Activated T-cell treated with anti-CD3 and anti-CD28 coated beads, Interleukin-2, amount 50 U/mL, for 4 hours (primary cell): Measurements from ENCODE around the gene PGM5. TPM values are rescaled to one million over a fixed set of nuclear protein-coding genes. Genes with fewer than 3 reads are reported as not detected.
"Not testable (repeated sequence)": the region's sequence is repeated elsewhere in the genome, so short reads cannot be mapped to it uniquely, and the experiment has no call there.

Source experiments
- ATAC-seq, 2 donors: fragments of 200-7000 bp; cut with Tn5 transposase; one replicate each; pipeline ENCODE4 v1.10.0; 2021
- DNase-seq: peaks from one replicate; pipeline ENCODE4 v3.0.0-alpha.2; 2020
- H3K27me3 Mint-ChIP-seq: one replicate; pipeline ENCODE4 v1.8.0; 2021; ENCODE audit warnings: low read depth, mixed read lengths
- H3K36me3 Mint-ChIP-seq: one replicate; pipeline ENCODE4 v1.8.0; 2022; ENCODE audit warnings: mixed read lengths; ENCODE audit not compliant: insufficient read depth
- H3K4me1 Mint-ChIP-seq: one replicate; pipeline ENCODE4 v1.8.0; 2021; ENCODE audit warnings: low read depth, mixed read lengths
- H3K4me3 Mint-ChIP-seq: one replicate; pipeline ENCODE4 v1.8.0; 2021; ENCODE audit warnings: mild to moderate bottlenecking, moderate library complexity, mixed read lengths
- H3K9me3 Mint-ChIP-seq: one replicate; pipeline ENCODE4 v1.8.0; 2021; ENCODE audit warnings: mixed read lengths
- total RNA-seq, 3 donors: library from RNA; stranded (reverse); gene quantifications; one replicate each; pipeline ENCODE4 v1.2.1, GENCODE V29; 2021

Gene PGM5
- not detected for total RNA-seq

- not testable (repeated sequence) for H3K36me3 Mint-ChIP-seq, H3K4me1 Mint-ChIP-seq, DNase-seq, H3K9me3 Mint-ChIP-seq
- peak; percentile 62 to 64 for ATAC-seq
- Mint-ChIP-seq H3K27me3 (peaks cover 29% of the 10 kb centered on the region), H3K4me3 (peak within 1 kb of the TSS; percentile 53)
Observed at GRCh38 chr9:68356380-68357118, at the start of gene PGM5. Gene PGM5 (plus strand): TSS chr9:68356611. CDS start chr9:68357128, 517 bp downstream.

GRCh38 chr9:68307127-68307526 is 49.3 kb upstream of the PGM5 start:
- not testable (repeated sequence) for H3K27me3 Mint-ChIP-seq, H3K36me3 Mint-ChIP-seq, H3K4me3 Mint-ChIP-seq, DNase-seq, H3K9me3 Mint-ChIP-seq, H3K4me1 Mint-ChIP-seq
- peak; percentile 38 to 39 for ATAC-seq

GRCh38 chr9:68307654-68308053 is 48.8 kb upstream of the PGM5 start:
- not testable (repeated sequence) for H3K4me3 Mint-ChIP-seq, ATAC-seq, H3K27me3 Mint-ChIP-seq, H3K9me3 Mint-ChIP-seq, H3K4me1 Mint-ChIP-seq, DNase-seq, H3K36me3 Mint-ChIP-seq

- not testable (repeated sequence) for H3K9me3 Mint-ChIP-seq, H3K36me3 Mint-ChIP-seq, H3K4me1 Mint-ChIP-seq, H3K4me3 Mint-ChIP-seq, H3K27me3 Mint-ChIP-seq, ATAC-seq, DNase-seq
Observed at GRCh38 chr9:68311208-68311607, 45.2 kb upstream of the PGM5 start.

GRCh38 chr9:68318209-68318608 is 38.2 kb upstream of the PGM5 start:
- H3K4me1 Mint-ChIP-seq, H3K36me3 Mint-ChIP-seq, H3K27me3 Mint-ChIP-seq, DNase-seq, H3K9me3 Mint-ChIP-seq, H3K4me3 Mint-ChIP-seq: not testable (repeated sequence)
- ATAC-seq = peak; percentile 28 to 29

GRCh38 chr9:68323749-68324148 is 32.7 kb upstream of the PGM5 start:
- ATAC-seq, DNase-seq, H3K36me3 Mint-ChIP-seq, H3K27me3 Mint-ChIP-seq, H3K4me1 Mint-ChIP-seq, H3K4me3 Mint-ChIP-seq, H3K9me3 Mint-ChIP-seq: not testable (repeated sequence)

GRCh38 chr9:68324518-68324917 is 31.9 kb upstream of the PGM5 start:
- not testable (repeated sequence) for H3K4me3 Mint-ChIP-seq, H3K4me1 Mint-ChIP-seq, ATAC-seq, DNase-seq, H3K9me3 Mint-ChIP-seq, H3K27me3 Mint-ChIP-seq, H3K36me3 Mint-ChIP-seq

GRCh38 chr9:68329106-68329505 is 27.3 kb upstream of the PGM5 start:
- ATAC-seq, H3K4me3 Mint-ChIP-seq, H3K27me3 Mint-ChIP-seq, H3K9me3 Mint-ChIP-seq, H3K36me3 Mint-ChIP-seq, H3K4me1 Mint-ChIP-seq, DNase-seq: not testable (repeated sequence)

GRCh38 chr9:68330531-68331173 is 25.8 kb upstream of the PGM5 start:
- not testable (repeated sequence) for H3K4me1 Mint-ChIP-seq, H3K4me3 Mint-ChIP-seq, H3K36me3 Mint-ChIP-seq, H3K9me3 Mint-ChIP-seq, H3K27me3 Mint-ChIP-seq, ATAC-seq, DNase-seq

- not testable (repeated sequence) for ATAC-seq, H3K4me3 Mint-ChIP-seq, H3K4me1 Mint-ChIP-seq, DNase-seq, H3K27me3 Mint-ChIP-seq, H3K36me3 Mint-ChIP-seq, H3K9me3 Mint-ChIP-seq
Observed at GRCh38 chr9:68332122-68332521, 24.3 kb upstream of the PGM5 start.

- not testable (repeated sequence) for DNase-seq, H3K4me1 Mint-ChIP-seq, H3K36me3 Mint-ChIP-seq, H3K4me3 Mint-ChIP-seq, H3K9me3 Mint-ChIP-seq, H3K27me3 Mint-ChIP-seq
- peak in 1 of 2 donors; percentile 40 for ATAC-seq
Observed at GRCh38 chr9:68335935-68336334, 20.5 kb upstream of the PGM5 start.

GRCh38 chr9:68336639-68337339 is 19.6 kb upstream of the PGM5 start:
- H3K27me3 Mint-ChIP-seq, H3K36me3 Mint-ChIP-seq, ATAC-seq, H3K4me1 Mint-ChIP-seq, H3K4me3 Mint-ChIP-seq, H3K9me3 Mint-ChIP-seq, DNase-seq: not testable (repeated sequence)

- not testable (repeated sequence) for H3K9me3 Mint-ChIP-seq, ATAC-seq, H3K4me3 Mint-ChIP-seq, H3K36me3 Mint-ChIP-seq, DNase-seq, H3K27me3 Mint-ChIP-seq, H3K4me1 Mint-ChIP-seq
Observed at GRCh38 chr9:68338000-68338399, 18.4 kb upstream of the PGM5 start.

GRCh38 chr9:68342265-68343025 is 14.0 kb upstream of the PGM5 start:
- not testable (repeated sequence) for H3K4me3 Mint-ChIP-seq, H3K36me3 Mint-ChIP-seq, H3K27me3 Mint-ChIP-seq, H3K9me3 Mint-ChIP-seq, H3K4me1 Mint-ChIP-seq, DNase-seq
- peak; percentile 84 to 85 for ATAC-seq
